ENCODE results near the gene SCARB1.

Gene SCARB1

DNA sequence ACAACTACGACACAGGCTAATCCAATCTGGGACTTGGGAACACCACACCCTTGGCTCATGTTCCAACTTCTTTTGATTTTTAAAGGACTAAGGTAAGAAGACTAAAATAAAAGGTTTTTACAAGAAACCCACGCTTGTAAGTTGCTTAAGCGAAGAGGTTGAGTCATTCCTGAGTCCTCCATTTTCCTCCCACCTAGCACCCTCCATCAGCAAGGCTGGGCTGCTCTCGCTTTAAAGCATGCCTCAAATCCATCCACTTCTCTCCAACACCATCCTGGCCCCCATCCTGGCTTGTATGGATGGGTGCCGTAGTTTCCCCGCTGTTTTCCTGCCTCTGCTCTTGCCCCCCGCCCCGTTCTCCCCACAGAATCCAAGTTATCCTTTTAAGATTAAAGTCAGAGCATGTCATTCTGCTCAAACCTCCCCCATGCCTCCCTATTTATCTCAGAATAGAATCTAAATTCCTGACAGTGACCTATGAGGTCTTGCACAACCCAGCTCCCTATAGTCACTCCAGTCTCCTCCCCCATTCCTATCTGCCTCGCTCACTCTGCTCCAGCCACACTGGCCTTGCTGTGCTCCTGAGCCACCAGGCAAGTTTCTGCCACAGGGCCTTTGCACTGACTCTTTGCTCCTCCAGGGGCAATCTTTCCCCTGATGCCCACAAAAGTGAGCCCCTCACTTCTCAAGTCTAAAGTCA, 34.5 kb downstream of the SCARB1 start:
- H3K9ac ChIP-seq (ENCODE audit: low read length): no peak overlapping the region
- no peaks in the 10 kb centered on the region; the same call in 1 of the 2 replicates for H3K36me3 ChIP-seq (ENCODE audit: insufficient read depth, low read length)
- H3K4me1 ChIP-seq (ENCODE audit: insufficient read depth, low read length, severe bottlenecking): no peaks in the 10 kb centered on the region
- no peak overlapping the region for H3K4me2 ChIP-seq (ENCODE audit: low read length)
- H3K79me2 ChIP-seq (ENCODE audit: insufficient read depth, low read length): no peaks in the 10 kb centered on the region
- peaks cover 10% of the 10 kb centered on the region; the same call in 1 of the 2 replicates for H3K9me3 ChIP-seq (ENCODE audit: low read length)
- no peak overlapping the region for H3K27ac ChIP-seq (ENCODE audit: low read depth, low read length, poor library complexity, severe bottlenecking)
- no peak overlapping the region for H3K4me3 ChIP-seq (ENCODE audit: low read depth, low read length, poor library complexity, severe bottlenecking)
- no peaks in the 10 kb centered on the region for H4K20me1 ChIP-seq (ENCODE audit: insufficient read depth, low read length)
- H3F3A ChIP-seq (ENCODE audit: insufficient read depth, low read length): no peaks in the 10 kb centered on the region
- TF ChIP-seq, protein P1, sequence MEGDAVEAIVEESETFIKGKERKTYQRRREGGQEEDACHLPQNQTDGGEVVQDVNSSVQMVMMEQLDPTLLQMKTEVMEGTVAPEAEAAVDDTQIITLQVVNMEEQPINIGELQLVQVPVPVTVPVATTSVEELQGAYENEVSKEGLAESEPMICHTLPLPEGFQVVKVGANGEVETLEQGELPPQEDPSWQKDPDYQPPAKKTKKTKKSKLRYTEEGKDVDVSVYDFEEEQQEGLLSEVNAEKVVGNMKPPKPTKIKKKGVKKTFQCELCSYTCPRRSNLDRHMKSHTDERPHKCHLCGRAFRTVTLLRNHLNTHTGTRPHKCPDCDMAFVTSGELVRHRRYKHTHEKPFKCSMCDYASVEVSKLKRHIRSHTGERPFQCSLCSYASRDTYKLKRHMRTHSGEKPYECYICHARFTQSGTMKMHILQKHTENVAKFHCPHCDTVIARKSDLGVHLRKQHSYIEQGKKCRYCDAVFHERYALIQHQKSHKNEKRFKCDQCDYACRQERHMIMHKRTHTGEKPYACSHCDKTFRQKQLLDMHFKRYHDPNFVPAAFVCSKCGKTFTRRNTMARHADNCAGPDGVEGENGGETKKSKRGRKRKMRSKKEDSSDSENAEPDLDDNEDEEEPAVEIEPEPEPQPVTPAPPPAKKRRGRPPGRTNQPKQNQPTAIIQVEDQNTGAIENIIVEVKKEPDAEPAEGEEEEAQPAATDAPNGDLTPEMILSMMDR (IDR thresholded peaks at IDR 0.05; ENCODE audit: low read length): no peak
- TF ChIP-seq EZH2 (IDR thresholded peaks at IDR 0.05; ENCODE audit: borderline replicate concordance, low read length): no peak
- no peaks in the 10 kb centered on the region for H3K9me2 ChIP-seq (ENCODE audit: low read depth, low read length)
- H2AFZ ChIP-seq (ENCODE audit: low read length): no peak overlapping the region
- peaks cover 4% of the 10 kb centered on the region; the same call in 1 of the 2 replicates for H3K27me3 ChIP-seq (ENCODE audit: insufficient read depth, low read length)

- Histone ChIP-seq H3K4me1 (ENCODE audit: insufficient read depth, low read length, severe bottlenecking) (no peaks in the 10 kb centered on the region), H3F3A (ENCODE audit: insufficient read depth, low read length) (no peaks in the 10 kb centered on the region), H3K9ac (ENCODE audit: low read length) (no peak overlapping the region), H3K79me2 (ENCODE audit: insufficient read depth, low read length) (no peaks in the 10 kb centered on the region), H3K27me3 (ENCODE audit: insufficient read depth, low read length) (peaks cover 4% of the 10 kb centered on the region; the same call in 1 of the 2 replicates), H4K20me1 (ENCODE audit: insufficient read depth, low read length) (no peaks in the 10 kb centered on the region), H3K9me3 (ENCODE audit: low read length) (peaks cover 10% of the 10 kb centered on the region; the same call in 1 of the 2 replicates), H3K36me3 (ENCODE audit: insufficient read depth, low read length) (no peaks in the 10 kb centered on the region; the same call in 1 of the 2 replicates), H3K9me2 (ENCODE audit: low read depth, low read length) (no peaks in the 10 kb centered on the region), H3K4me2 (ENCODE audit: low read length) (no peak overlapping the region), H3K27ac (ENCODE audit: low read depth, low read length, poor library complexity, severe bottlenecking) (no peak overlapping the region), H2AFZ (ENCODE audit: low read length) (no peak overlapping the region), H3K4me3 (ENCODE audit: low read depth, low read length, poor library complexity, severe bottlenecking) (no peak overlapping the region)
- TF ChIP-seq, protein P1 (IDR thresholded peaks at IDR 0.05; ENCODE audit: low read length): no peak
- no peak for TF ChIP-seq EZH2 (IDR thresholded peaks at IDR 0.05; ENCODE audit: borderline replicate concordance, low read length)
Observed at GRCh38 chr12:124828264-124829007, 35.2 kb downstream of the SCARB1 start.

DNA sequence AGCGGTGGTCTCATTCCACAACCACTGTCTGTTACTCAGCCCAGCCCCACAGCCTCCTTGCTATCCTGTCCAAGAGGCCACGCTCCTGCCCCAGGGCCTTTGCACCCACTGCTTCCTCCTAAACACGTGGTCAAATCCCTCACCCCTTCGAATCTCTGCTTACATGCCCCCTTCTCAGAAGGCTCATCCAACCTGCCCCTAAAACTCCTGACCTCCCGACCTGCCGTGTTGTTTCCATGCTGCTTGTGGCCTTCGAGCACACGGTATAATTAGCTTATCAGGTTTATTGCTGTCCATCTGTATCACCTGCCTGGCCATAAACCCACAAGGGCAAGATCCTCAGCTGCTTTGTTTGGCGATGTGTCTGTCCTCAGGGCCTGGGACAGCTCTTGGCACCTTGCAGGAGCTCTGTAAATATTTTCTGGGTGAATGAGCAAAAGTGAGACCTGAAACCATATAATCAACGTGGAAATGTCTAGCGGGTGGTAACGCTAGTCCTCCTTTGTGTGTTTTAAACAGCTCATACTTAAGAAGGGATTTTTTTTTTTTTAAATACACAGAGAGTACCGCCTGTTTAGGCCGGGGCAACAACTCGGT, 36.0 kb downstream of the SCARB1 start:
- H3K4me1 ChIP-seq (ENCODE audit: insufficient read depth, low read length, severe bottlenecking): no peaks in the 10 kb centered on the region
- peaks cover 10% of the 10 kb centered on the region; the same call in 1 of the 2 replicates for H3K9me3 ChIP-seq (ENCODE audit: low read length)
- no peak overlapping the region for H2AFZ ChIP-seq (ENCODE audit: low read length)
- TF ChIP-seq EZH2 (IDR thresholded peaks at IDR 0.05; ENCODE audit: borderline replicate concordance, low read length): no peak
- TF ChIP-seq, protein P1 (IDR thresholded peaks at IDR 0.05; ENCODE audit: low read length): no peak
- H3K4me3 ChIP-seq (ENCODE audit: low read depth, low read length, poor library complexity, severe bottlenecking): no peak overlapping the region
- peaks cover 4% of the 10 kb centered on the region; the same call in 1 of the 2 replicates for H3K27me3 ChIP-seq (ENCODE audit: insufficient read depth, low read length)
- H4K20me1 ChIP-seq (ENCODE audit: insufficient read depth, low read length): no peaks in the 10 kb centered on the region
- no peaks in the 10 kb centered on the region; the same call in 1 of the 2 replicates for H3K36me3 ChIP-seq (ENCODE audit: insufficient read depth, low read length)
- H3K79me2 ChIP-seq (ENCODE audit: insufficient read depth, low read length): no peaks in the 10 kb centered on the region
- no peak overlapping the region for H3K4me2 ChIP-seq (ENCODE audit: low read length)
- no peaks in the 10 kb centered on the region for H3K9me2 ChIP-seq (ENCODE audit: low read depth, low read length)
- H3F3A ChIP-seq (ENCODE audit: insufficient read depth, low read length): no peaks in the 10 kb centered on the region
- no peak overlapping the region for H3K27ac ChIP-seq (ENCODE audit: low read depth, low read length, poor library complexity, severe bottlenecking)
- no peak overlapping the region for H3K9ac ChIP-seq (ENCODE audit: low read length)
